ENCODE data around the gene TXNRD2.

The TXNRD2 gene

GRCh38 chr22:19875531-19876313 is 65.9 kb downstream of the TXNRD2 start:
- DNase-seq (ENCODE audit: low read depth), result no peak

GRCh38 chr22:19875061-19875530 is 66.5 kb downstream of the TXNRD2 start:
- no peak for DNase-seq (ENCODE audit: low read depth)

DNA sequence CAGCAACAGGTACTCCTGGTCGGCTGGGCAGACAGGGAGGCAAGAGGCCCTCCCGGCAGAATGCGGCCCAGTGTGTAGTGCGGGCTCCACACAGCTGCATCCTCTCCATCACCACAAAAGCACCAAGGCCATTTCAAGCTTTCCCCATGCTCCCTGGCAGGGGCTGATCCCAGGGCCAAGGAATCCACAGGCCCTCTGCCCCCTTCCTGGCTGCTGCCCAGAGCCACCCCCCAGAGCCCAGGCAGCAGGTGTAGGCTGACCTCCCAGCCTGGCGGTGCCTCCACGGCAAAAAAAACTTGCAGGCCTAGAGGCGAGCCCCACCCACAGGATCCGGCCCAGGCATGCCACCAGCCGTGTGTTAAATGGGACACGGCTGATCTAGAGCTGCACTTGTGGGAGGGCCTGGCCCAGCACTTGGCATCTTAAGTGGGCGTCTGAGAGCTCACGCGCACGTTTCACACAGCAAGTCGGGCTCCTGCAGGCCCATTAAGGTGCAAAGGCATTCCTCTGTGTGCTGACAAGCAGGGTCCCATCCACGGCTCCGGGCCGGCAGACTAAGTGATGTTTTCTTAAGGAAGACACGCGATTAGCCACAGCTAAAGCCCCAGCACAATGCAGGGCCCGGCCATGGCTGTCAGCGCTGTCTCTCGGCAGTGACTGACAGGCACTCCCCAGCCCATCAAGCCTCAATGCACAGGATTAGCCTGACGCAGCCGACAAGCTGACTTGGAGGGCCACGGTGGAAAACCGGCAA is 67.1 kb downstream of the TXNRD2 start:
- DNase-seq (ENCODE audit: low read depth), result no peak

DNA sequence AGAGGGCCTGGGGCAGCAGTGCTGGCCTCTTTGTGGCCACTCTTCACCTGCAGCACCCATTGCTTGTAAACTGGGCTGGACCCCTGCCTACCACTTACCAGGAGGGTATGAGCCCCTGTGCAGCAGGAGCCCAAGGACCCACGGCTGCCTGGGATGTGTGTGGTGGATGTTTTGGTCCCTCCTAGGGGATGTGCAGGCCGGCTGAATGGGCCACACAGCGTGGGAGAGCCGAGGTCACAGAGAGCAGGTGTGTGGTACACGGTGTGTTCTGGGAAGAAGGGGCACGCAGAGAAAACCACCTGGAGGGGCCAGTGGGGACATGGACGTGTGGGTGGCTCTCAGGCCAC is 67.7 kb downstream of the TXNRD2 start:
- no peak for DNase-seq (ENCODE audit: low read depth)

GRCh38 chr22:19873138-19873959 is 68.3 kb downstream of the TXNRD2 start:
- DNase-seq (ENCODE audit: low read depth), result no peak

DNA sequence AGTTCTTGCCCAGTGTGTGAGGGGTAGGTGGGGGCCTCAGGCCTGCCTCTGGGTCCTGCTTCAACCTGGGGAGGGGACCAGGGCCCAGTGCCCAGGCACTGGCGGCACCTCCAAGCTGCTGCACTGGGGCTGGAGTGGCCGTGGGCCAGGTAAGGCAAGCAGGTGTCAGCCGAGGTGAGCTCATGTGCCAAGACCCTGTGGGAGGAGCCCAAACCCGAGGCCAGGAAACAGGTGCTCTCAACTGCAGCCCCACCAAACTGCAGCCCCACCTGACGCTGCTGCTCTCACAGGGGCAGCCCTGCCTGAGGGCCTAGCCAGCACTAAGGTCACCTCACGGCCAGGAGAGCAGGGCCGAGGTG is 68.9 kb downstream of the TXNRD2 start:
- DNase-seq (ENCODE audit: low read depth), result no peak

- DNase-seq (ENCODE audit: low read depth), result no peak
Measured at GRCh38 chr22:19871845-19872778, 69.5 kb downstream of the TXNRD2 start.

DNA sequence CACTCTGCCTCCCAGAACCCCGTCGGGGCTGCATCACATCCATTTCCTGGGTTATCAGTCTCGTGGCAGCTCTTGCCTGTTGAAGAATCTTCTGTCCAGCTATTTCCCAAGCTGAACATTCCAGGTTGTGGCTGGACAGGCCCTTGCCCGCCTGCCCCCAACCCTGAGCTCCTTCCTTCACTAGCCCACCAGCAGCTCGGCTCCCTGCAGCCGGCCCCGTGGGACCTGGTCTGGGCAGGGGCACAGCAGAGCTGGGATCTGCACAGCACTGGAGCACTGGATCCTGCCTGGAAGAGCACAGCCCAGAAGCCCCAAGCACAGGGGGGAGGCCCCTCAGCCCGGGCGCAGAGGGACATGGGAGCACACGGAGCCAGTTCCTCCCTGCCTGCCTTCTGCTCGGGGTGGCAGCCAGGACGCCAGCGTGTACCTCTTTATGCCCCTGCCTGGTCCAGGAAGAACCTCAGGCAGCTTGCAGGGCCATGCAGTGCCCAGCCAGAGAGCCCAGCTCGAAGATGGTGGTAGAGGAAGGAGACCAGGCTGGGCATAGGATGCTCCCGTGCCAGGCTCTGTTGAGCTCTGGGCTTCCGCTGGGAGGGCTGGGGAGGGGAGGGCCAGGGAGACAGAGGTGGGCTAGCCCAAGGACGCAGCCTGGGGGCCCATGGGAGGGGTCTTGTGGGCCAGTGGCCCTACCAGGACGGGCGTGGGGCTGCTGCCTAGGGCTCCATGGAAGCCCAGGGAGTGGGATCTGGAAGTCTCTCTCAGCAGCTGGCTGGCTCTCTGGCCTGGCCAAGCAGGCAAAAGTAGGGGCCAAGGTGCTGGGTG is 70.4 kb downstream of the TXNRD2 start:
- no peak for DNase-seq (ENCODE audit: low read depth)

DNA sequence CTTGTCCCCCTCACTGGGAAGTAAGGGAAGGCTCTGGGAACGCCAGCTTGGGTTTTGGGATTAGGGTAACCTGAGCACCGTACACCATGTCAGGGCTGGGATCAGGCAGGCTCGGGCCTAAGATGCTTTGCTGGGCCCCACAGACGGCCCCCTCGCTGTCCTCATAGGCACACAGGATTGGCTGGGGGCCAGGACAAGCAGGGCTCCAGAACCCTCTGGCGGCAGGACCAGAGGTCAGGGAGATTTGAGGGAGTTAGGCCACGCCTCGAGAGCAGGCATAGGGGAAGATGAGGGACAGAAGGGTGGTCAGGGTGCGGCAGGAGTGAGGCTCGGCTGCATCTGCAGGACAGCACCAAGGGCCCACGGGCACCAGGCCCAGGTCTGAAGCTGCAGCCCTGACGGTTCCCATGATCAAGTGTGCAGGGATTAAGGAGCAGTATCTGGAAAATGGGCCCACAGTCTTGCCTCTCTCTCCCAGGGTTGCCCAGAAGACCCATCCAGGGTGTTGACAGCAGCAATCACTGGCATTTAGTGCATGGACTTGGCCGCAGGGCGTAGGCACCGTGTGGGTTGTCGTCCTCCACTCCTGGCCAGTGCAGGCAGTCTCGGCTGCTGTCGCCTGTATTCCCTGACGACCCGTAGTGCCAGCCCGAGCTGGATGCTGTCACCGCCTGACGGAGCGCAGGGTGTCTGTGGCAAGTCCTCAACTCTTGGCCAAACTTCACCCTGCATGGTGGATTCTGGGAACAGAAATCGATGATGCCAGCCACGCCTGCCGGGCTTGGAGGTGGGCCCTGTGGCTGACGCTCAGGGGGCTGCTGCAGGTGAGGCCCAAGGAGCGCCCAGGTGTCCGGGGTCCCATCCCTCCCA is 71.2 kb downstream of the TXNRD2 start:
- DNase-seq (ENCODE audit: low read depth), result no peak

DNA sequence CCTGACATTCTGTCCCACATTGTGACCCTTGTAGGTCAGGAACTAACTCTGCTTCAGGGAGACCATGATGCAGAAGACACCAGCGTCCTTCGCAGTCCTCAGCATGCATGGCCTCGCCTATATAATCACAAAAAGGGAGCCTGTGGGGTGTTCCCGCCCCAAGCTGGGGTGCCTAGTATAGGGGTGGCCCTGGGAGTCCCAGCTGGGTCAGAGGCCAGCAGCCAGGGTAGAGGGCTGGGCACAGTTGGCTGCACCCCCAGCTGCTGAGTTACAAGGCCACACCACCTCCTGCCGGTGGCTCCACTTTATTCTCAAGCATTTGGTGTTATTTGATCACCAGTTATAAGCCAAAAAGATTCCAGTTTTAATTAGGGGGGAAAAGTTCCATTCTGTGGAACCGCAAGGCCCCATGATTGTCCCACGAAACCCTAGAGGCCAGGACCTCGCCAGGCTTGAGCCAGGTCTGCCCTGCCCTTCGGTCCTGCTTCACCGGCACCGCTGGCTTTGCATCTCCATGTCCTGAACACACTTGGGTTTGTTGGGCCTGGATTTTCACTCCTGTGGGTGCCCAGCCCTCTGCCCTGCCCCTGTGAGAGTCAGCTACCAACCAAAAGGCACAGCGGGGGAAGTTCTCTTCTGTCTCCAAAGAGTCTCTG is 72.0 kb downstream of the TXNRD2 start:
- no peak for DNase-seq (ENCODE audit: low read depth)

DNA sequence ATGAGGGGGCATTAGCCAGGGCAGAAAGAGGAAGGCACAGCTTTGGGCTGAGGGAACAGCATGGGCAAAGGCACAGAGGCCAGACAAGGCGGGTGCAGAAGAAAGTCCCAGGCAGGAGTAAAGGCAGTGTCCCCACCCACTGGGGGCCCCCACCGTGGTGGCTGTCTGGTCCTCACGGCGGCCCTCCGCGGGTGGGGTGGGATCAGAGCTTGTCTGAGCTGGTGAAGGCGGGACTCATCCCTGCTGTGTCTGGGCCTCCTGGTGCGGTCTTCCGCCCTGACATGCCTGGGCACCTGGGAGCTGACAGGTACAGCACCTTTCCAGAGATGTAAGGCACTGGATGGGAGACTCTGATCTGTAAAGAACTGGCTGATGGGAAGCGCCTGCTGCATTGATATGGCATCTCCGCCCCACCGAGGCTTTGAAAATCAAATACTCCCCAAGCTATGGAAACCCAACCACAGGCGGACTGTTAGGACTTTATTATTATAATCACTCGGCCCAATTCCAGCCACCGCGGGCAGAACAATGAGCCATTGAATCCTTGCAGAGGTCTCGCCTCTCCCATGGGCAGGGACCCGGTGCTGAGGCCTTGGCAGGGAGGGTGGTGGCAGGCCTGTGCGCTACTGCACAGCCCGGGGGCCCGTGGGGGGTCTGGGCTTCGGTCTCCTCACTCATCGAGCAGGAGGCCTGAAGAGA is 72.7 kb downstream of the TXNRD2 start:
- DNase-seq (ENCODE audit: low read depth), result no peak

- DNase-seq (ENCODE audit: low read depth), result no peak
Measured at GRCh38 chr22:19868333-19868732, 73.3 kb downstream of the TXNRD2 start.

- DNase-seq (ENCODE audit: low read depth), result no peak
Measured at GRCh38 chr22:19867617-19868016, 74.0 kb downstream of the TXNRD2 start.

GRCh38 chr22:19866665-19867009 is 75.0 kb downstream of the TXNRD2 start:
- no peak for DNase-seq (ENCODE audit: low read depth)

- no peak for DNase-seq (ENCODE audit: low read depth)
Measured at GRCh38 chr22:19865141-19865829, 76.3 kb downstream of the TXNRD2 start.

DNA sequence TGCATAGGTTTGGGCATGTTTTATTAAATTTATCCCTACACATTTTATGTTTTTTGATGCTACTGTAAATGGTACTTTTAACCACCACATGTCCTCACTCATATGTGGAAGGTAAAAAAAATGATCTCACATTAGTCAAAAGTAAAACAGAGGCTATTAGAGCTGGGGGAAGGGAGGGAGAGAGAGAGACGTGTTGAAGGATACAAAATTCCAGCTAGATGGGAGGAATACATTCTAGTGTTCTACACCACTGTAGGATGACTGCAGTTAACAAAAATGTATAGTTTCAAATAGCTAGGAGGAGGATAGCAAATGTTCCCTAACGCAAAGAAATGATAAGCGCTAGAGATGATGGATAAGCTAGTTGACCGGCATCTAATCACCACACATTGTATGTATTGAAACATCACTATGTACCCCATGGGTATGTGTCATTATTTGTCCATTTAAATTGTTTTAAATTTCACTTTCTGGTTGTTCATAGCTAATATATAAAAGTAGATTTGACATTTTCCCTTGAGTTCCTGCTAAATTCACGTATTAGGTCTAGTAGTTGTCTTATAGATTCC is 77.0 kb downstream of the TXNRD2 start:
- DNase-seq (ENCODE audit: low read depth), result no peak

GRCh38 chr22:19863571-19863970 is 78.0 kb downstream of the TXNRD2 start:
- no peak for DNase-seq (ENCODE audit: low read depth)
